GM10266 (cell line): ENCODE measurements around the gene TMEM94.

Experiments used
- DNase-seq: peaks from one replicate; pipeline ENCODE4 v3.0.0; 2012; ENCODE audit errors: extremely low spot score
- TF ChIP-seq, protein P1 (sequence below): IDR thresholded peaks from 2 replicates; pipeline ENCODE4 v1.5.1; 2012; ENCODE audit warnings: mild to moderate bottlenecking, low read depth; ENCODE audit not compliant: control insufficient read depth, insufficient read depth; ENCODE audit errors: missing control alignments

TMEM94 gene

DNA sequence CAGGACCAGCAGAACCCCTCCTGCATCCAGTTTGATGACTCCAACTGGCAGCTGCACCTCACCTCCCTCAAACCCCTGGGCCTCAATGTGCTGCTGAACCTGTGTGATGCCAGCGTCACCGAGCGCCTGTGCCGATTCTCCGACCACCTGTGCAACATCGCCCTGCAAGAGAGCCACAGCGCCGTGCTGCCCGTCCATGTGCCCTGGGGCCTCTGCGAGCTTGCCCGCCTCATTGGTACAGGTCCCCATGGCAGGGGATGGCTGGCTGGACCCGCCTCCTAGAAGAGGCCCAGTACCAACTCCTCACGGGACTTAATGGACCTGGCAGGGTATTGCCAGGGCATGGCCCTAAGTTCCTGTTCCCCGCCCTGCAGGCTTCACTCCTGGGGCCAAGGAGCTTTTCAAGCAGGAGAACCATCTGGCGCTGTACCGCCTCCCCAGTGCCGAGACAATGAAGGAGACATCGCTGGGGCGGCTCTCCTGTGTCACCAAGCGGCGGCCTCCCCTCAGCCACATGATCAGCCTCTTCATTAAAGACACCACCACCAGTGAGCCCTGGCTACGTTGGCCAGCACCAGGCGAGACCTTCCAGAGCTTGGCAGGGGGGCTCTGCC lies 36.2 kb downstream of the TMEM94 start:
- no peak for DNase-seq
- TF ChIP-seq, protein P1, sequence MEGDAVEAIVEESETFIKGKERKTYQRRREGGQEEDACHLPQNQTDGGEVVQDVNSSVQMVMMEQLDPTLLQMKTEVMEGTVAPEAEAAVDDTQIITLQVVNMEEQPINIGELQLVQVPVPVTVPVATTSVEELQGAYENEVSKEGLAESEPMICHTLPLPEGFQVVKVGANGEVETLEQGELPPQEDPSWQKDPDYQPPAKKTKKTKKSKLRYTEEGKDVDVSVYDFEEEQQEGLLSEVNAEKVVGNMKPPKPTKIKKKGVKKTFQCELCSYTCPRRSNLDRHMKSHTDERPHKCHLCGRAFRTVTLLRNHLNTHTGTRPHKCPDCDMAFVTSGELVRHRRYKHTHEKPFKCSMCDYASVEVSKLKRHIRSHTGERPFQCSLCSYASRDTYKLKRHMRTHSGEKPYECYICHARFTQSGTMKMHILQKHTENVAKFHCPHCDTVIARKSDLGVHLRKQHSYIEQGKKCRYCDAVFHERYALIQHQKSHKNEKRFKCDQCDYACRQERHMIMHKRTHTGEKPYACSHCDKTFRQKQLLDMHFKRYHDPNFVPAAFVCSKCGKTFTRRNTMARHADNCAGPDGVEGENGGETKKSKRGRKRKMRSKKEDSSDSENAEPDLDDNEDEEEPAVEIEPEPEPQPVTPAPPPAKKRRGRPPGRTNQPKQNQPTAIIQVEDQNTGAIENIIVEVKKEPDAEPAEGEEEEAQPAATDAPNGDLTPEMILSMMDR: no peak

DNA sequence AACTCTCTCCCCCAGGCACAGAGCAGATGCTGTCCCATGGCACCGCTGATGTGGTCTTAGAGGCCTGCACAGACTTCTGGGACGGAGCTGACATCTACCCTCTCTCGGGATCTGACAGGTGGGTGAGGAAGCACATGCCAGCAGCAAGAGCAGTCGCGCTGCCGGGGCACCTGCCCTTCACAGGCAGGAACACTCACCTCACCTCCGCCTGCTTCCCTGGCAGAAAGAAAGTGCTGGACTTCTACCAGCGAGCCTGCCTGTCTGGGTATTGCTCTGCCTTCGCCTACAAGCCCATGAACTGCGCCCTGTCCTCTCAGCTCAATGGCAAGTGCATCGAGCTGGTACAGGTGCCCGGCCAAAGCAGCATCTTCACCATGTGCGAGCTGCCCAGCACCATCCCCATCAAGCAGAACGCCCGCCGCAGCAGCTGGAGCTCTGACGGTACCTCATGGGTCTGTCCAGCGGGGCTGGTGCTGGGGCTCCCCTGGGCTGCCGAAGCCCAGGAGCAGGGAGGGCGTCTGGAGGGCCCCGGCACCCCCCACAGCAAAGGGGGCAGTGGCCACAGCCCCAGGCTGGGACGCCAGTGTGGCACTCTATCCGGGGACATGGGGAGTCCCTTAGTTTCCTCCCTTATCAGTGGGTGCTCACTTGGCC lies 37.2 kb downstream of the TMEM94 start:
- TF ChIP-seq, protein P1: no peak
- DNase-seq: no peak

DNA sequence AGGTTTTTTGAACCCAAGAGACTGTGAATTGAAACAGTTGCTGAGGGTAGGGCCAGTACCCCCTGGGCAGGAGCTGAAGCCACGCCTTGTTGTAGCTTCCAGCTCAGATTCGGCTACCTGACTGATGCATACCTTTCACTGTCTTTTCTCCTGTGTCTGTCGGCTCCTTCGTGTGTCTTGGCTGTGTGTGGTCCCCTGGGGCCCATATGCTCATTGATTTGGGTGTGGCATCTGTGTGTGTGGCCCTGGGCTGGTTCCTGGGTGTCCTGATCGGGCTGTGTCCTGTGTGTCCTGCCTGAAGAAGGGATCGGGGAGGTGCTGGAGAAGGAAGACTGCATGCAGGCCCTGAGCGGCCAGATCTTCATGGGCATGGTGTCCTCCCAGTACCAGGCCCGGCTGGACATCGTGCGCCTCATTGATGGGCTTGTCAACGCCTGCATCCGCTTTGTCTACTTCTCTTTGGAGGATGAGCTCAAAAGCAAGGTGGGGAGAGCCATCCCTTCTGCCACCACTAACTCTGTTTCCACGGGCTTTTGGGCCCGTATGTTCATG lies 38.0 kb downstream of the TMEM94 start:
- TF ChIP-seq, protein P1: no peak
- DNase-seq: no peak

DNA sequence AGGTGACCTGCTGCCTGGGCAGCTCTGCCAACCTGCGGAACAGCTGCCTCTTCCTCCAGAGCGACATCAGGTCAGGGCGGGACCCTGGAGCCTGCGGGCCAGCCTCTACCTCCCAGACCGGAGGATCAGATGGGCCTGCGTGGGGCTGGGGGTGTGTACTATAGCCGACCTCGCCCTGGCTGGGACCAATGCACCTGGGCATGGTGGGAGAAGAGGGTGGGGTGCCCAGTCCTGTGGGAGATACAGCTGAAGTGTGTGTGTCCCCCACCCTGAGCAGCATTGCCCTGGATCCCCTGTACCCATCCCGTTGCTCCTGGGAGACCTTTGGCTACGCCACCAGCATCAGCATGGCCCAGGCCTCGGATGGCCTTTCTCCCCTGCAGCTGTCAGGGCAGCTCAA lies 39.6 kb downstream of the TMEM94 start:
- TF ChIP-seq, protein P1: no peak
- no peak for DNase-seq

DNA sequence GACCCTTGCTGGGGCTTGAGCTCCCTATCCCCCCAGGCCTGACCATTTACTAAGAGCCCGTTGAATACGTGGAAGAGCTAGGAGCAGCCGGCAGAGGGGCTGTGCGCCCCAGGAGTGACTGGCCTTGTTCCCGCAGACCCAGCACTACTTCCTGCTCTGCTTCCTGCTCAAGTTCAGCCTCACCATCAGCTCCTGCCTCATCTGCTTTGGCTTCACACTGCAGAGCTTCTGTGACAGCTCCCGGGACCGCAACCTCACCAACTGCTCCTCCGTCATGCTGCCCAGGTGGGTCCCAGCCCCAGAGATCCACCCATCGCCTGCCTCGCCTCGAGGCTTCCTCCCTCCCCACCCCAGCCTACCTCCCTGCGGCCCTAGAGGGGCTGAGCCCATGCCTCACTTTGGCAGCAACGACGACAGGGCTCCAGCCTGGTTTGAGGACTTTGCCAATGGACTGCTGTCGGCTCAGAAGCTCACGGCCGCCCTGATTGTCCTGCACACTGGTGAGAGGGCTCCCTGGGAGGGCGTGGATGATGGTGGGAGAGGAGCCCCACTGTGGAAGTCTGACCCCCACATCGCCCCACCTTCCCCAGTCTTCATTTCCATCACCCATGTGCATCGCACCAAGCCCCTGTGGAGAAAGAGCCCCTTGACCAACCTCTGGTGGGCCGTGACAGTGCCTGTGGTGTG lies 41.7 kb downstream of the TMEM94 start:
- DNase-seq: no peak
- TF ChIP-seq, protein P1: no peak

DNA sequence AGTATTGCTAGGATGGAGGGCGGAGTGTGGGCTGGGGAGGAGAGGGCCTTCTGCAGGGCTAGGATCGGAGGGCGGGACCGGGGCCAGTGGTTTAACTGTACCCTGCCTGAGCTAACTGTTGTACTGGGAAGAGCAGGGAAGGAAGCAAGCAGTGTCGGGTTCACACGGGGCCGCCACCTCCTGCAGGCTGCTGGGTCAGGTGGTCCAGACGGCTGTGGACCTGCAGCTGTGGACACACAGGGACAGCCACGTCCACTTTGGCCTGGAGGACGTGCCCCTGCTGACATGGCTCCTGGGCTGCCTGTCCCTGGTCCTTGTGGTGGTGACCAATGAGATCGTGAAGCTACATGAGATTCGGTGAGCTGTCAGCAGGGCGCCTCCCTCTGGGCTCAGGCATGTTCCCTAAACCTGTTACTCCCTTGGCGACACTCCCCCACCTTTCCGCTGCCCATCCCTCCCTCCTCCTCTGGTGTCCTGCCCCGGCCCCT lies 42.3 kb downstream of the TMEM94 start:
- TF ChIP-seq, protein P1: no peak

More for the DNA sequence above, 42.3 kb downstream of the TMEM94 start:
- DNase-seq: no peak
